Testis (tissue), 2 donors: ENCODE measurements around the gene LUZP2.

Experiments
- POLR2A ChIP-seq: fragments of 450-650 bp; IDR thresholded peaks from one replicate; pipeline ENCODE4 v1.6.1; 2017; ENCODE audit warnings: antibody characterized with exemption, mild to moderate bottlenecking, moderate library complexity
- TF ChIP-seq, protein P1 (sequence below), 3 experiments: fragments of 450-650 bp in 2 of 3; fragments of 200-600 bp in 1 of 3; sonication (generic) in 1 of 3; IDR thresholded peaks; one replicate each; pipeline ENCODE4 v1.5.1; 2016 to 2019; ENCODE audit warnings: antibody characterized with exemption in 3 of 3, mild to moderate bottlenecking in 2 of 3, moderate library complexity in 1 of 3

DNA sequence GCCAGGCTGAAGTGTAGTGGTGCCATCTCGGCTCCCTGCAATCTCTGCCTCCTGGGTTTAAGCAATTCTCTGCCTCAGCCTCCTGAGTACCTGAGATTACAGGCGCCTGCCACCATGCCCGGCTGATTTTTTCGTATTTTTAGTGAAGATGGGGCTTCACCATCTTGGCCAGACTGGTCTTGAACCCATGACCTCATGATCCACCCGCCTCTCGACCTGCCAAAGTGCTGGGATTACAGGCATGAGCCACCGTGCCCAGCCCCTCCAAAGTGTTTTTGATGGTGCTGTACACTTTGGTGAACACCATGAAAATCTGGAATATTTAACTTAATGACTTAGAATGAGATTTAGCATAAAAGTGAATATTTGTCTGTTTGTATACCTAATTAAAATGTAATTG lies 5.6 kb downstream of the LUZP2 start:
- TF ChIP-seq POLR2A, result no peak
- TF ChIP-seq, protein P1, sequence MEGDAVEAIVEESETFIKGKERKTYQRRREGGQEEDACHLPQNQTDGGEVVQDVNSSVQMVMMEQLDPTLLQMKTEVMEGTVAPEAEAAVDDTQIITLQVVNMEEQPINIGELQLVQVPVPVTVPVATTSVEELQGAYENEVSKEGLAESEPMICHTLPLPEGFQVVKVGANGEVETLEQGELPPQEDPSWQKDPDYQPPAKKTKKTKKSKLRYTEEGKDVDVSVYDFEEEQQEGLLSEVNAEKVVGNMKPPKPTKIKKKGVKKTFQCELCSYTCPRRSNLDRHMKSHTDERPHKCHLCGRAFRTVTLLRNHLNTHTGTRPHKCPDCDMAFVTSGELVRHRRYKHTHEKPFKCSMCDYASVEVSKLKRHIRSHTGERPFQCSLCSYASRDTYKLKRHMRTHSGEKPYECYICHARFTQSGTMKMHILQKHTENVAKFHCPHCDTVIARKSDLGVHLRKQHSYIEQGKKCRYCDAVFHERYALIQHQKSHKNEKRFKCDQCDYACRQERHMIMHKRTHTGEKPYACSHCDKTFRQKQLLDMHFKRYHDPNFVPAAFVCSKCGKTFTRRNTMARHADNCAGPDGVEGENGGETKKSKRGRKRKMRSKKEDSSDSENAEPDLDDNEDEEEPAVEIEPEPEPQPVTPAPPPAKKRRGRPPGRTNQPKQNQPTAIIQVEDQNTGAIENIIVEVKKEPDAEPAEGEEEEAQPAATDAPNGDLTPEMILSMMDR (IDR thresholded peaks at IDR 0.05), result no peak
